ELR (cell line): ENCODE data around the gene ANKRD18A.

Experiments
- DNase-seq: peaks from one replicate; pipeline ENCODE4 v3.0.0-alpha.2; 2015; ENCODE audit warnings: low read depth

ANKRD18A gene

DNA sequence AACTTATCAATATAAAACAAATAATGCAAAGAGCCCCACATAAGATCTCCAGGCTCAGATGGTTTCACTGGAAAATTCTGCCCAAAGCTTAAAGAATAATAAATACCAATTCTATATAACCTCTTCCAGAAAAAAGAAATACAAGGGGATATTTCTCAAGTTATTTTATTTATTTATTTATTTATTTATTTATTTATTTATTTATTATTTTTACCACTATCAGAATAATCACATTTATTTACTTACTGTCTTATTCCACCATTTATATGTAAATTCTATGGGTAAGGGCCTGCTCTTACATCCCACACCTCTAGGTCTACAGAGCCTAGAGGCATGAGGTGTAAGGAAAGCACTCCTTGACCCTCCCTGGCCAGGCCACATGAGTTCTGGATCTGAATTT, 91.1 kb downstream of the ANKRD18A start:
- DNase-seq = no peak

DNA sequence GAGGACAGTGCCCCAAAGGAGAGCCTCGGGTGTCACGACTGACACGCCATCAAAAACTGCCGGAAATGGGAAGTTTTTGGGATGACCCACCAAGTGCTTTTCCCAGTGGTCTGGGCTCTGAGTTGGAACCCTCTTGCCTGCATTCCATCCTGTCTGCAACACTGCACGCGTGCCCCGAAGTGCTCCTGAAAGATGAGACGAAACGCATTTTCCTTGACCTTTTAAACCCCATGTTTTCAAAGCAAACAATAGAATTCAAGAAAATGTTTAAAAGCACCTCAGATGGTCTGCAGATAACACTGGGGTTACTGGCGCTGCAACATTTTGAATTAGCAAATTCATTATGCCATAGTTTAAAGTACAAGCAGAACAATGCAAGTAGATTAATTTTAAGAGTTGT, 92.9 kb downstream of the ANKRD18A start:
- DNase-seq = no peak

DNA sequence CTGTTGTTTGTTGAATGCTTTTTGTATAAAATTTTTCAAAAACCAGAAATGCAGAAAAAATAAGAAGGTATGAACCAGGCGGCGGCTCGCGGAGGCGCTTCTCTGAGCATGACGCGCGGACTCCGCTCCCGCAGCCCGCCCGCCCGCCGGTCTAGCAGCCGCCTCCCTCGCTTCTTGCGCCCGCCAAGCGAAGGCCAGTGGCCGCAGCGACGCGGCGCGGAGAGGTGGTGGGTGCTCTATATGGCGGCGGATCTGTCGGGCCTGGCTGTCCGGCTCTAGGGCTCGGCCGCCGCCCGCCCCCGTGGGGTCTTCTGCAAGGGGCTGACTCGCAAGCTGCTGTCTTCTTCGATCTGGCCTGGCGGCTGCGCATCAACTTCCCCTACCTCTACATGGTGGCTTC, 93.8 kb downstream of the ANKRD18A start:
- DNase-seq = no peak

DNA sequence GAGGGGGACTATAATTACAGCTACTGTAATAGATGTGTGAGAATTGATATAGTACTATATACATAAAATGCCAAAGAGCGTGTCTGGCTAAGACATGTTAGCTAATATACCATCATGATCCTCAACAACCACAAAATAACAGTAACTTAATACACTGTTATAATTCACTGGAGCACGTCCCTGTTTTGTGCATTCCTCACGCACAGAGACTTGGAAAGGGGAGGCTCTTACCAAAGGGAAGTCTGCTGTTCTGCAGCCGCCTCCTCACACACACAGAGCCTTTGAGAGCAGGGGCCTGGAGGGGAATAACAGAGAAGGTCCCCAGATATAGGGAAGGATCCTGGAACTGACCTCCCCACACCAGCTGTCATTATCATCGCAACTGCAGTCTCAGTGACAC, 97.3 kb downstream of the ANKRD18A start:
- no peak for DNase-seq

DNA sequence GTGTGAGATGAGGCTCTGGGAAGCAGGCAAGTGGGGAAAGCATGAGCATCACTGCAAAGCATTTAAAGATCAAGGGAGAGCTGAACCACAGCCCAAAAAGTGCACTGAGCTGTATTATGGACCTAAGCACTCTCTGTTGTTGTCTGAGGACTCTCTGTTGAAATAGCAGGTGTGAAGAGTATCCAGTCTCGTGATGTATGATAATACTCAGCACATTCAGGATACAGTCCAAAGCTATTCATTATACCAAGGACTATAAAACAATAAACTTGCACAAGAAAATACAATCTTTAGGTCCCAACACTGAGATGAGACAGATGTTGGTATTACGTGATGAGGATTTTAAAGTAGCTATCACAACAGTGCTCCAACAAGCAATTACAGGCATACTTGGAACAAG, 98.6 kb downstream of the ANKRD18A start:
- no peak for DNase-seq
